ENCODE data around the gene ZNF532.

DNA sequence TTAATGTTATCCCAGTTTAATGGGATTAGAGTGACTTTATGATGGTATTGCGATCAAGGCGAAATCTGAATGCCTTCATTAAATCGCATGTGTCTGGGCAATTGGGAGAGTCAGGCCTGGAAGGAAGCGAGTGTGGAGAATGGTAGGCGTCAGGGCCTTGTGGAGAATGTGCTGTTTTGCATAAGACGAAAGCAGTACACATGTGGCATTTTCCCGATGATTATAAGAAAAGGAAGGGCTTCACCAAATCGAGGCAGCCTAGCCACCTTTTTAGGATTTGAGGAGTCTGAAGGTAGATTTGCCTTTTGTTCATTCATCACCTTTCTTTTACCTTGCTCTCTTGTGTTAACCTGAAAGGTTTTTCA, 1.0 kb downstream of the ZNF532 start:
- TF ChIP-seq, protein P1, sequence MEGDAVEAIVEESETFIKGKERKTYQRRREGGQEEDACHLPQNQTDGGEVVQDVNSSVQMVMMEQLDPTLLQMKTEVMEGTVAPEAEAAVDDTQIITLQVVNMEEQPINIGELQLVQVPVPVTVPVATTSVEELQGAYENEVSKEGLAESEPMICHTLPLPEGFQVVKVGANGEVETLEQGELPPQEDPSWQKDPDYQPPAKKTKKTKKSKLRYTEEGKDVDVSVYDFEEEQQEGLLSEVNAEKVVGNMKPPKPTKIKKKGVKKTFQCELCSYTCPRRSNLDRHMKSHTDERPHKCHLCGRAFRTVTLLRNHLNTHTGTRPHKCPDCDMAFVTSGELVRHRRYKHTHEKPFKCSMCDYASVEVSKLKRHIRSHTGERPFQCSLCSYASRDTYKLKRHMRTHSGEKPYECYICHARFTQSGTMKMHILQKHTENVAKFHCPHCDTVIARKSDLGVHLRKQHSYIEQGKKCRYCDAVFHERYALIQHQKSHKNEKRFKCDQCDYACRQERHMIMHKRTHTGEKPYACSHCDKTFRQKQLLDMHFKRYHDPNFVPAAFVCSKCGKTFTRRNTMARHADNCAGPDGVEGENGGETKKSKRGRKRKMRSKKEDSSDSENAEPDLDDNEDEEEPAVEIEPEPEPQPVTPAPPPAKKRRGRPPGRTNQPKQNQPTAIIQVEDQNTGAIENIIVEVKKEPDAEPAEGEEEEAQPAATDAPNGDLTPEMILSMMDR (IDR thresholded peaks at IDR 0.05), result no peak
- no peak for TF ChIP-seq EZH2phosphoT487 (IDR thresholded peaks at IDR 0.05)
- TF ChIP-seq EZH2 (IDR thresholded peaks at IDR 0.05), result no peak
